CD4-positive, alpha-beta T cell treated with Interleukin-17A for 4 hours (primary cell): ENCODE measurements around the gene TPPP3.

Experiments used
- DNase-seq: peaks from one replicate; pipeline ENCODE4 v3.0.0-alpha.2; 2020; ENCODE audit warnings: mixed read lengths

Gene TPPP3

DNA sequence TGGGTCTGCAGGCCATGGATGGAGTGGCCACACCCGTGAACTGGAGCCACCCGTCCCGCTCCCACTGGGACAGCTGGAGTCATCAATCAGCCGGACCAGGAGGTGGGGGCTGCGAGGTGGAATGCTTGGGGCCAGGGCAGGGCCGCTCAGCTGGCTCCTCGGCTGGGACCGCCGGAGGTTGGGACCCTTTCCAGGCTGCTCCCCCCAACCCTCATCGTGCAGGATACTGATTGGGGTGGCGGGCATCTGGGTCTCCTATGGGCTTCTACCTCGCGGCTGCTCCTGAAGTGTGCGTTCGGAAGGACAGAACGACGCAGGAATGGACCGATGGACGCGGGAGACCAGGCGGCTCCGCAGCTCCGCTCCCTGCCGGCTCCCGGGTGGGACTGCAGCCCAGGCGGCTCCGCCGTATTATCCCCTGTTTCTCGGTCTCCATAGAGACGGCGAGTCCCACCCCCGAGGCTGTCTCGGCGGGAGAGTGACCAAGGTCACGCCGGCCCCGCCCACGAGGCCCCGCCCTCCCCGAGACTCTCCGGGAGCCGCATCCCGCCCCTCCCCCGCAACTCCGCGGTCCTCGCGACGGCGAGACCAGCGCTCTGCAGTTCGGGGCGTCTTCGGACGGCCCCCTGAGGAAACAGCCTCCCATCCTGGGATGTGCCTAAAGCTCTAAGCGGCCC lies at the start of gene TPPP3:
TSS of gene TPPP3 (minus strand) at position 388 of the 677 bp plus-strand sequence. CDS start 2,387 bp downstream, outside the sequence.
- peak; percentile 43 for DNase-seq

- no peak for DNase-seq
Observed at GRCh38 chr16:67442581-67443255, 49.4 kb upstream of the TPPP3 start.

DNA sequence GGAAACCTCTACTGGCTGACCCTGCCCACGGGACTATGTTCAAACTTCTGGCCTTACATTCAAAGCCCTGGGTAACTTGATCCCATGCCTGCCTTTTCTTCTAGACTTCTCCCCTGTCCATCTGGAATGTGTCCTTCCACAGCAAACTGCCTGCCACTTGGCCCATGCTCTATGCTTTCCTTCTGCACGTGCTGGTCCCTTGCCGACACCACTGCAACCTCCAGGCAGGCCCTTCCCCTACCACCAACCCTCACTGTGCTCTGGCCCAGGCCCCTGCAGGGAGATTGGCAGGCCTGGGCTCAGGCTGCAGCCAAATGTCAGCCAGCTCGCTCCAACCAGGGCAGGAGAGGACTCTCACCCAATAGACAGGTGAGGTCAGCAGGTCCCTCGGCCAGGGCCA lies 48.6 kb upstream of the TPPP3 start:
- no peak for DNase-seq

DNA sequence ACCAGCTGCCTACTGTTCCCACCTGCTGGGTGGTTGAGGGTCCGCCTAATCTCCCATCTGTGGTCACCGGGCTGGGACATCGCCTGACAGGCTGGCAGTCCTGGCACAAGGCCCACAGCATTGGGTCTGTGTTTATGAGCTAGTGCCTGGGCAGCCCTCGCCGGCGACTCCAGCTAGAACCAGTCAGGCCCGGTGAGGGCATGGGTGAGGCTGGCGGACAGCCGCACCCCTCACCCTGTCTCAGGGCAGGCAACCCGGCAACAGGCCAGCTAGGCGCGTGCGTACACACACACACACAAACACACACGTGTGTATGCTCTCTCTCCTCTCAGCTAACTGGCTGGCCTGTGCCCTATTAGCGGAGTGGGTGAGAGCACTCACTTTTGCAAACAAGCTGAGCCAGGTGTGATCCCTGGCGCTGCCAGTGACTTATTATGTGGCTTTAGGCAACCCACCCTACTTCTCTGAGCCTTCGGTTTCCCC lies 48.0 kb upstream of the TPPP3 start:
- DNase-seq, result no peak

DNA sequence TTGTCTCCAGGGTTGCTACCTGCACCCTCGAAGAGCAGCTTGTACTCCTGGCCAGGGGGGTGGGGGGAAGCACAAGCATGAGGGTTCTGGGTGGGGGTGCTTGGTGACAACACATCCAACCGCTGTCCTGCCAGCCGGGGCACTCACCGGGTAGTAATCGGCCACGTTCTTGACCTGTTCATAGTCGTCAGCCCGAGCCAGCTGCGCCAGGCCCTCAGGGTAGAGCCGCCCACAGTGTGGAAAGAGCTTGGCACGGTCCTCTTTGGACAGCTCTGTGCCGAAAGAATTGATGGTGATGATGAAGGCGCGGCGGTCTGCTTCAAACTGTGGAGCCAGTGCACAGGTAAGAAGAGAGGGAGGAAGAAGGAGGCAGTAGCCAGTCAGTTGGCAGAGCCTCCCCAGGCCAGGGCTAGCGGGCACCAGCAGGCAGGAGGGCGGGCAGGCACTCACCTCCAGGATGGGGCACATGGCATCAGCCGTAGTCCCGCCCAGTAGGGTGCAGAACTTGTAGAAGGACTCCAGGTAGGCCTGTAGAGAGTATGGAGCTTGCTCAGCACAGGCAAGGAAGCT lies 45.6 kb upstream of the TPPP3 start:
- DNase-seq, result no peak

GRCh38 chr16:67438098-67438791 lies 44.9 kb upstream of the TPPP3 start:
- DNase-seq, result no peak

- no peak for DNase-seq
Observed at GRCh38 chr16:67437513-67437912, 44.2 kb upstream of the TPPP3 start.

GRCh38 chr16:67436640-67437193 lies 43.4 kb upstream of the TPPP3 start:
- no peak for DNase-seq

DNA sequence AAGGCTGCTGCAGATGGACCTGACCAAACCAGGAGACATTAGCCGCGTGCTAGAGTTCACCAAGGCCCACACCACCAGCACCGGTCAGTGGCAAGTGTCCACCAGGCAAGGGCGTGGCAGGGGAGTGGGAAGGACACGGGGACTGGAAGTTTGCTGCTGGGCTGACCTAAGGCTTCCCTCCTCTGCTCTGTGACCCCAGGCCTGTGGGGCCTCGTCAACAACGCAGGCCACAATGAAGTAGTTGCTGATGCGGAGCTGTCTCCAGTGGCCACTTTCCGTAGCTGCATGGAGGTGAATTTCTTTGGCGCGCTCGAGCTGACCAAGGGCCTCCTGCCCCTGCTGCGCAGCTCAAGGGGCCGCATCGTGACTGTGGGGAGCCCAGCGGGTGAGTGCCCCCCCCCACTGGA lies 42.5 kb upstream of the TPPP3 start:
- DNase-seq, result no peak

DNA sequence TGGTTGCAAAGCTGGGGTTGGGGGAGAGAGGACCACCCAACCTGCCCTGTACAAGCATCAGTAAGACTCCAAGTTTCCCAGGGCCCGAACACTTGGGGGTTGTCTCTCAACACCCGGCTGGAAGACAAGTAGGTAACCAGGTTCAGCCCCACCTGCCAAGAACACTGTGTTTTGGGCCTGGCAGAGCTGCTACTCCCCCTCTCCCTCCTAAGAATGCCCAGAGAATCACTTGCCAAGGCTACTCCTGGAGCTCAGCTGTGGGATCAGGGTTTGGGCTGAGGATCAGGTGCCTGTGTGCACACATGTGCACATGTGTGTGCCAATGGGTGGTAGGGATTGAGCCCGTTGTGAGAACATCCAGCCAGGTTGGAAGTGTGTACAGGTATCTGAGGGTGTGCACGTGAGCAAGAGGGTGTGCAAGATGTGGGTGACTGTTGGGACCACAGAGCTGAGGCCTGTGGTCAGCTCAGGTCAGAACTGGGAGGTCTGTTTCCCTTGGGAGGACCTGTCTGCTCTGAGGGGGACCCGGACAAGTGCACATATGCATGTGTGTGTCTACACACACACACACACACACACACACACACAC lies 39.9 kb upstream of the TPPP3 start:
- DNase-seq, result no peak

- no peak for DNase-seq
Observed at GRCh38 chr16:67432506-67432890, 39.2 kb upstream of the TPPP3 start.

- DNase-seq, result no peak
Observed at GRCh38 chr16:67431775-67432505, 38.6 kb upstream of the TPPP3 start.

DNA sequence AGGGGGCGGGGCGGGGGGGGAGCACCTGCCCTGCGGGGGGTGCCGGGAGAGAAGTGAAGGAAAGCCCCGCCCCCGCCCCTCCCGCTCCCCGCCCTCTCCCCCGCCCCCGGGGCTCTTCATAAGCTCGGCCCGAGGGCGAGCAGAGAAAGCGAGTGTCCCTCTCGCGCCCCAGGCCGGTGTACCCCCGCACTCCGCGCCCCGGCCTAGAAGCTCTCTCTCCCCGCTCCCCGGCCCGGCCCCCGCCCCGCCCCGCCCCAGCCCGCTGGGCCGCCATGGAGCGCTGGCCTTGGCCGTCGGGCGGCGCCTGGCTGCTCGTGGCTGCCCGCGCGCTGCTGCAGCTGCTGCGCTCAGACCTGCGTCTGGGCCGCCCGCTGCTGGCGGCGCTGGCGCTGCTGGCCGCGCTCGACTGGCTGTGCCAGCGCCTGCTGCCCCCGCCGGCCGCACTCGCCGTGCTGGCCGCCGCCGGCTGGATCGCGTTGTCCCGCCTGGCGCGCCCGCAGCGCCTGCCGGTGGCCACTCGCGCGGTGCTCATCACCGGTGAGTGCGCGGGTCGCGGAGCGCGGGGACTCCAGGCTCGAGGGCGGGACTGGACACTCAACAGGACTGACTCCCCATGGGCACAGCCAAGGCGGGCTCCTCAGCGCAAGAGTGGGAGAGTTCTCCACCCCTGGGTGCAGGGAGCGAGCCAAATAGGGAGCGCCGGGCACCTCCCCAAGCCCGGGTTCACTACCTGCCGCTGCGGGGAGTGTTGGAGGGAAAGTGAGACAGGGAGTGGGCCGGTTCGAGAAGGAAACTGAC lies 37.9 kb upstream of the TPPP3 start, which contains the start of gene HSD11B2:
TSS of gene HSD11B2 (plus strand) at position 145 of the 798 bp plus-strand sequence. CDS start at position 273, 128 bp downstream.
- DNase-seq, result peak; percentile 52

DNA sequence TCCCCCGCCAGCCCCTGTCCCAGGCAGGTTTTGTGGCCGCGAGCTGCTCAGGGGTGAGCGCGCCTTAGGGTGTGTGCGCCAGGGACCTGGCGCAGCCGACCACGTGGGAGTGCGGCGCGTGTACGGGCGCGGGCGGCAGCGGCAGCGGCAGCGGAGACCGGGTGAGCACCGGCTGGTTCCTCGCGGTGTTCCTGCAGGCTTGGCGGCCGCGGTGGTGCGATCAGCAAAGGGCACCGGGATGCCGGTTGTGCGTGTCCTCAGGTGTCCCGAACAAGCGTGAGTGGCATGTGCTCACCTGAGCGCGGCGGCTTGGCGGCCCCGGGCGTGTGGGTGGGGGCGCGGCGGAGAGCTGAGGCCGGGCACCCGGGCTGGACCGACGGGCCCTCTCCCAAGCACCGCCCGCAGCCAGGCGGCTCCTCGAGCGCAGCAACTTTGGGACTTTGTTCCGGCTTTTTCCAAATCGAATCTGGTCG lies 37.2 kb upstream of the TPPP3 start:
- peak; percentile 39 for DNase-seq

GRCh38 chr16:67429799-67430503 lies 36.7 kb upstream of the TPPP3 start:
- no peak for DNase-seq

- DNase-seq, result no peak
Observed at GRCh38 chr16:67429053-67429798, 35.9 kb upstream of the TPPP3 start.

DNA sequence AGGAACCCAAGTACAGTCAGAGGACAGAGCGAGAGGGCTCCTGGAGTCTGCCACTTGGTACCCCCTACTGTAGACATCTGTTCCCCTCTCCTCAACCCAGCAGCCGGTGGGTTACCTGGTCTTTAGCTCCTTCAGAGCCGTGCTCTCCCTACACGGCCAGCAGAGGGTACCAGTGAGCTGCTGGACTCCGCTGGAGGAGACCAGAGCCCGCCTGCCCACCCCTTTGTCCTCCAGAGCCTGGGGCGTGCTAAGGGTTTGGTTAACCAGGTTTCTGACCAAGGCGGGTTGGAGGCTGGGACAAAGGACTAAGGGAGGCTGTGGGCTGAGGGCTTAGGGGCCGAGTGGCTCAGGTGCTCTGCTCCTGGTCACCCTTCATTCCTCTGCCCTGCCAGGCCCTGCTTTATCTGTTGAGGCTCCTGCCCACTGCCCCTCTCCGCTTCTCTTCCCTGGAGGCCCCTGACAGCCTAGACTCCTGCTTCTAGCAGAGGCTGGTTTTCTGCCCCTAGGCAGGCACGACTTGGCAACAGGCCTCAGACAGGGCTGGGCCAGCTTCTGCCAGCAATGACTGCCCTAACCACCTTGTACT lies 34.9 kb upstream of the TPPP3 start:
- peak; percentile 61 for DNase-seq

- no peak for DNase-seq
Observed at GRCh38 chr16:67426950-67427349, 33.7 kb upstream of the TPPP3 start.

- DNase-seq, result no peak
Observed at GRCh38 chr16:67426022-67426421, 32.7 kb upstream of the TPPP3 start.
